ENCODE measurements around the gene CEP68.
"Not testable (repeated sequence)": the region's sequence is repeated elsewhere in the genome, so short reads cannot be mapped to it uniquely, and the experiment has no call there.

CEP68 gene

GRCh38 chr2:65019675-65020195 lies 36.5 kb upstream of the CEP68 start:
- TF ChIP-seq, protein P1, sequence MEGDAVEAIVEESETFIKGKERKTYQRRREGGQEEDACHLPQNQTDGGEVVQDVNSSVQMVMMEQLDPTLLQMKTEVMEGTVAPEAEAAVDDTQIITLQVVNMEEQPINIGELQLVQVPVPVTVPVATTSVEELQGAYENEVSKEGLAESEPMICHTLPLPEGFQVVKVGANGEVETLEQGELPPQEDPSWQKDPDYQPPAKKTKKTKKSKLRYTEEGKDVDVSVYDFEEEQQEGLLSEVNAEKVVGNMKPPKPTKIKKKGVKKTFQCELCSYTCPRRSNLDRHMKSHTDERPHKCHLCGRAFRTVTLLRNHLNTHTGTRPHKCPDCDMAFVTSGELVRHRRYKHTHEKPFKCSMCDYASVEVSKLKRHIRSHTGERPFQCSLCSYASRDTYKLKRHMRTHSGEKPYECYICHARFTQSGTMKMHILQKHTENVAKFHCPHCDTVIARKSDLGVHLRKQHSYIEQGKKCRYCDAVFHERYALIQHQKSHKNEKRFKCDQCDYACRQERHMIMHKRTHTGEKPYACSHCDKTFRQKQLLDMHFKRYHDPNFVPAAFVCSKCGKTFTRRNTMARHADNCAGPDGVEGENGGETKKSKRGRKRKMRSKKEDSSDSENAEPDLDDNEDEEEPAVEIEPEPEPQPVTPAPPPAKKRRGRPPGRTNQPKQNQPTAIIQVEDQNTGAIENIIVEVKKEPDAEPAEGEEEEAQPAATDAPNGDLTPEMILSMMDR (IDR thresholded peaks at IDR 0.05; ENCODE audit: insufficient read depth, missing control alignments) = no peak

DNA sequence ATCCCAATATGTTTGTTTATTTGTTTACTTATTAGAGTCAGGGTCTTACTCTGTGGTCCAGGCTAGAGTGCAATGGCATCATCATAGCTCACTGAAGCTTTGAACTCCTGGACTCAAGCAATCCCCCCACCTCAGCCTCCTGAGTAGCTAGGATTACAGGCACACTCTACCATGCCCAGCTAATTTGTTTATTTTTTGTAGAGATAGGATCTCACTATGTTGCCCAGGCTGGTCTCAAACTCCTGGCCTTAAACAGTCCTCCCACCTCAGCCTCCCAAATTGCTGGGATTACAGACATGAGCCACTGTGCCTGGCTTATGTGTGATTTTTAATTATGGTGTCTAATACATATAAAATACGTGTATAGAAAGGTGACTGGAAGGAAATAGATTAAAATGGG lies 36.0 kb upstream of the CEP68 start:
- not testable (repeated sequence) for FAIRE-seq; DNase-seq (ENCODE audit: insufficient read length, low spot score)

More at GRCh38 chr2:65019675-65020195, 36.5 kb upstream of the CEP68 start:
- no peak for DNase-seq (ENCODE audit: insufficient read length, low spot score)
- FAIRE-seq = no peak

GRCh38 chr2:65020943-65021528 lies 35.2 kb upstream of the CEP68 start:
- DNase-seq (ENCODE audit: insufficient read length, low spot score) (no peak), FAIRE-seq (no peak)
- TF ChIP-seq, protein P1 (IDR thresholded peaks at IDR 0.05; ENCODE audit: insufficient read depth, missing control alignments) = no peak

- DNase-seq (ENCODE audit: insufficient read length, low spot score) (no peak), FAIRE-seq (no peak)
- TF ChIP-seq, protein P1 (IDR thresholded peaks at IDR 0.05; ENCODE audit: insufficient read depth, missing control alignments) = no peak
These were observed 34.5 kb upstream of the CEP68 start for GRCh38 chr2:65021709-65022108.

DNA sequence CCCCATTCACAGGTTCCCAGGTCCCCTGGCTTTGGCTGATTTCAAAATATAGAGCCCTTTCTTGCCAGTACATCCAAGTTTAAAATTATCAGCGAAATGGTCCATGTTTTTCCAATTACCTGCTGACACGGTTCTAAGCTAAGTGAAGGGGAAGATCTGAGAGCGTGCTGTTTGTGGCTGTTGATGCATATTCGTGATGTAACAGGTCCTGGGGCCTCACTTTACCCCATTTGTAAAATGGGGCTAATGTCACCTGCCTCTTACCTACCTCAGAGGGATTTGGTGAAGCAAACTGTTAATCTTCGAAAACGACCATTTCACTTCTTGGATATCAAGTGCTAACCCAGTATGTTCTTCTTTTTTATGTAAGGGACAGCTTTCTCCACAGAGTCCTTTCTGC lies 34.0 kb upstream of the CEP68 start:
- DNase-seq (ENCODE audit: insufficient read length, low spot score) (no peak), FAIRE-seq (no peak)
- TF ChIP-seq, protein P1 (IDR thresholded peaks at IDR 0.05; ENCODE audit: insufficient read depth, missing control alignments) = no peak

- DNase-seq (ENCODE audit: insufficient read length, low spot score) (no peak), FAIRE-seq (no peak)
- TF ChIP-seq, protein P1 (IDR thresholded peaks at IDR 0.05; ENCODE audit: insufficient read depth, missing control alignments) = no peak
These were observed 32.5 kb upstream of the CEP68 start for GRCh38 chr2:65023742-65024141.

GRCh38 chr2:65024149-65024829 lies 31.9 kb upstream of the CEP68 start:
- DNase-seq (ENCODE audit: insufficient read length, low spot score) = no peak
- TF ChIP-seq, protein P1 (IDR thresholded peaks at IDR 0.05; ENCODE audit: insufficient read depth, missing control alignments) = no peak
- FAIRE-seq = no peak
